ENCODE data around the gene SH3BGRL3. TPM values are rescaled to one million over a fixed set of nuclear protein-coding genes. Genes with fewer than 3 reads are reported as not detected.
A peak's percentile ranks its signal among the peaks of the same experiment; 100 is the strongest.

The SH3BGRL3 gene
- total RNA-seq, 4 donors from 2014 or later = 31.6 to 60.2 (median 44.0) TPM

DNA sequence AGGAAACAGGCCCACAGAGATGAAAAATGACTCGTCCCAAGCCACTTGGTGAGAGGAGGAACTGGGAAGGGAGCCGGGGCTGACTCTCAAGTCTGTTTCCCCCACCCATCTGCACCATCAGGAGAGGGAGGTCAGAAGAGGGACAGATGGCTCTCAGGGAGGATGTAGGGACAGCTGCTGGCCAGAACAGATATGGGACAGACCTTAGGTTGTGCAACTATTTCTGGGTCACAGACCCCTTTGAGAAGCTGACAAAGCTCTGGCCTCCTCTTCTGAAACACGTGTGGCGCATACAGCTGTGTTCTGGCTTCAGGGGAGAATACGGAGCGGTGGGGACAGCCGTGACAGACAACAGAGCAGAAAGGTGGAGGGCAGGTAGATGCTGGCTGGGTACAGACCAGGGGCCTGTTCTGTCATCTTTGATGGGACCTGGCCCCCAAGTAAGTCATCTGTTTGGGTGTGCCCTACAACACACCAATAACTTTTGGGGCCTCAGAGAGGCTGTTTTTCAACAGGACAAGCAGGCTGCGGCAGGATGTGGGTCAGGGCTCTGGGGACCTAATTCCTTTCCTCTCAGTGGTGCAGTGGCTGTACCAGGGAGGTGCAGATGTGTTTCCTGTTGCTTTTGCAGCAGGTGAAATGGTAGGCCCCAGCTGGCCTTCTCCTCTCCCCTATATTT lies 7.3 kb downstream of the SH3BGRL3 start:
- 58 to 59% methylated on average over 5 to 7 of the region's 8 CpGs for WGBS, 2 donors (ENCODE audit: low coverage in 1 of 2)
- TF ChIP-seq POLR2AphosphoS5 (IDR thresholded peaks at IDR 0.05) = peak; percentile 19
- TF ChIP-seq POLR2A (IDR thresholded peaks at IDR 0.05) = no peak
- TF ChIP-seq, protein P1, sequence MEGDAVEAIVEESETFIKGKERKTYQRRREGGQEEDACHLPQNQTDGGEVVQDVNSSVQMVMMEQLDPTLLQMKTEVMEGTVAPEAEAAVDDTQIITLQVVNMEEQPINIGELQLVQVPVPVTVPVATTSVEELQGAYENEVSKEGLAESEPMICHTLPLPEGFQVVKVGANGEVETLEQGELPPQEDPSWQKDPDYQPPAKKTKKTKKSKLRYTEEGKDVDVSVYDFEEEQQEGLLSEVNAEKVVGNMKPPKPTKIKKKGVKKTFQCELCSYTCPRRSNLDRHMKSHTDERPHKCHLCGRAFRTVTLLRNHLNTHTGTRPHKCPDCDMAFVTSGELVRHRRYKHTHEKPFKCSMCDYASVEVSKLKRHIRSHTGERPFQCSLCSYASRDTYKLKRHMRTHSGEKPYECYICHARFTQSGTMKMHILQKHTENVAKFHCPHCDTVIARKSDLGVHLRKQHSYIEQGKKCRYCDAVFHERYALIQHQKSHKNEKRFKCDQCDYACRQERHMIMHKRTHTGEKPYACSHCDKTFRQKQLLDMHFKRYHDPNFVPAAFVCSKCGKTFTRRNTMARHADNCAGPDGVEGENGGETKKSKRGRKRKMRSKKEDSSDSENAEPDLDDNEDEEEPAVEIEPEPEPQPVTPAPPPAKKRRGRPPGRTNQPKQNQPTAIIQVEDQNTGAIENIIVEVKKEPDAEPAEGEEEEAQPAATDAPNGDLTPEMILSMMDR (IDR thresholded peaks at IDR 0.05) = peak in 1 of 4 experiments; percentile 7
- TF ChIP-seq EP300 (IDR thresholded peaks at IDR 0.05) = no peak
- H3K27ac ChIP-seq = peak overlapping the region in 3 of 4 donors; percentile 60 to 97 (median 95)
- H3K27me3 ChIP-seq = no peaks in the 10 kb centered on the region
- peaks cover 0 to 80% (median 26%) of the 10 kb centered on the region in 3 donors for H3K4me1 ChIP-seq
- no peaks in the 10 kb centered on the region for H3K36me3 ChIP-seq
- H3K4me3 ChIP-seq = no peak overlapping the region
- peak; percentile 77 for ATAC-seq
- no peaks in the 10 kb centered on the region for H3K9me3 ChIP-seq

DNA sequence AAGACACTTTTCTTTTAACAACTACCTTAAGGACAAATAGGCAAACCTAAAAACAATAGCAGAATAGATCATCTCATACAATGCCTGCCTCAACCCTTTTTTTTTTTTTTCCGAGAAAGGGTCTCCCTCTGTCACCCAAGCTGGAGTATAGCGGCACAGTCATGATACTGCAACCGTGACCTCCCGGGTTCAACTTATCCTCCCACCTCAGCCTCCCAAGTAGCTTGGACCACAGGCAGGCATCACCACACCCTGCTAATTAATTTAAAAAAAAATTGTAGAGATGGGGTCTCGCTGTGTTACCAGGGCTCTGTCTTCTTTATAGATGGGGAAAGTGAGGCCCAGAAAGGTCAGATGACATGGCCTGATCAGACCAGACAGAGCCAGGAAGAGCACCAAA lies 7.9 kb downstream of the SH3BGRL3 start:
- Histone ChIP-seq H3K4me1 (peaks cover 0 to 74% (median 26%) of the 10 kb centered on the region in 3 donors), H3K9me3 (no peaks in the 10 kb centered on the region), H3K27me3 (no peaks in the 10 kb centered on the region), H3K36me3 (peaks cover 0 to 1% of the 10 kb centered on the region in 2 donors), H3K4me3 (no peak overlapping the region), H3K27ac (peak overlapping the region in 3 of 4 donors; percentile 60 to 97 (median 95))
- 72 to 92% methylated on average over 2 to 4 of the region's 5 CpGs for WGBS, 2 donors (ENCODE audit: low coverage in 1 of 2)
- ATAC-seq = no peak
- TF ChIP-seq POLR2A (IDR thresholded peaks at IDR 0.05) (no peak), POLR2AphosphoS5 (IDR thresholded peaks at IDR 0.05) (no peak), EP300 (IDR thresholded peaks at IDR 0.05) (no peak)
- TF ChIP-seq, protein P1 (IDR thresholded peaks at IDR 0.05) = no peak

- no peak for ATAC-seq
- Histone ChIP-seq H3K36me3 (peaks cover 0 to 5% of the 10 kb centered on the region in 2 donors), H3K27me3 (no peaks in the 10 kb centered on the region), H3K4me1 (peaks cover 0 to 71% (median 26%) of the 10 kb centered on the region in 3 donors), H3K27ac (peak overlapping the region in 3 of 4 donors; percentile 60 to 97 (median 95)), H3K9me3 (no peaks in the 10 kb centered on the region), H3K4me3 (no peak overlapping the region)
- TF ChIP-seq, protein P1 (IDR thresholded peaks at IDR 0.05) = no peak
- TF ChIP-seq POLR2A (IDR thresholded peaks at IDR 0.05) = no peak
- no peak for TF ChIP-seq EP300 (IDR thresholded peaks at IDR 0.05)
- no peak for TF ChIP-seq POLR2AphosphoS5 (IDR thresholded peaks at IDR 0.05)
- WGBS, 2 donors (ENCODE audit: low coverage in 1 of 2) = 14% methylated on average over 2 of the region's 5 CpGs; no CpG with 5 or more reads in 1 of the 2 donors
These were observed 8.5 kb downstream of the SH3BGRL3 start for GRCh38 chr1:26288311-26288941.

DNA sequence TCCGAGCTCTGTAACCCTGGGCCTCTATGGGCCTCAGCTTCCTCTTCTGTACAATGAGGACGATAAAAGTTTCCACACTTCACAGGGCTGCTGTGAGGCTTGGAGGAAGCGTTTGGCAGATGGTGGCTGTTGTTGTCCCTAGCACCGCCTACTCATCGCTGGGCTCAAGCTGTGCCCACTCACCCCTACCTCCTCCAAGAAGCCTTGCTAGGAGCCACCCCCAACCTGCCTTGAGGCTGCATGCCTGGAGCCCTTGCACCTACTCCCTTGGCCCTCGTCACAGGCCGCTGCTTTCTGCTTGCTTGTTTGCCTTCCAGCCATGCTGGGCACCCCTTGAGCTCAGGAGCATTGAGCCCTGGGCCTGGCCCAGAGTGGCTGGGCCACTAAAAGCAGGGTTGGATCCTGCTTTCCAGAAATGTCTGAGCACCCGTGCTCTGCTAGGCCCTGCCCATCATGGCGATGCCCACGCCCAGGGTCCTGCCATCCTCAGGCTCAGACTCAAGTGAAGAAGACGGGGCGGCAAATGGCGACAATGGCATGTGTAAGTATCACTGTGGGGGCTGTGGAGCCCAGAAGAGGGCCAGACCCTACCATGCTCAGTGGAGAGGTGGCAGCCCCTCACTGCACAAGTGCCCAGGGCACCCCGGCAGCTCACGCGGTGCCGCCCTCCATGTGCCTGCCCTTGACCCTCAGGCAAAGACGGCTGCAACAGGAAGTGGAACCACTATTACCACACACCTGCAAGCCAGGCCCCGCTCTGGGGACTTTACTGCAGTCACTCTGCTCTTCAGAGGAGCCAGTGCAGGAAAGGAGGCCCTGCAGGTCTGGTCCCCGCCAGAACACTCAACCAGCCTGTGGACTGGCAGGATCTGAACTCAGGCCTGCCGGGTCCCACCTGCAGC lies 9.5 kb downstream of the SH3BGRL3 start:
- Histone ChIP-seq H3K27me3 (no peaks in the 10 kb centered on the region), H3K27ac (peak overlapping the region in 3 of 4 donors; percentile 27 to 95 (median 60)), H3K9me3 (no peaks in the 10 kb centered on the region), H3K4me3 (no peak overlapping the region), H3K4me1 (peaks cover 0 to 61% (median 23%) of the 10 kb centered on the region in 3 donors), H3K36me3 (peaks cover 0 to 11% of the 10 kb centered on the region in 2 donors)
- 67 to 94% methylated on average over 1 to 6 of the region's 21 CpGs for WGBS, 2 donors (ENCODE audit: low coverage in 1 of 2)
- no peak for ATAC-seq
- no peak for TF ChIP-seq POLR2AphosphoS5 (IDR thresholded peaks at IDR 0.05)
